HUES64 (cell line): ENCODE measurements around the gene SKOR1.

ENCODE experiments used
- H3K27ac ChIP-seq: 2 replicates; pipeline ENCODE4 v1.7.0; 2013; ENCODE audit warnings: low read depth, low read length, inconsistent platforms
- H3K27me3 ChIP-seq: 2 replicates; pipeline ENCODE4 v1.6.1; 2013; ENCODE audit warnings: mild to moderate bottlenecking, low read length; ENCODE audit not compliant: insufficient read depth
- H3K36me3 ChIP-seq: 2 replicates; pipeline ENCODE4 v1.6.1; 2013; ENCODE audit warnings: mild to moderate bottlenecking, low read length; ENCODE audit not compliant: insufficient read depth
- H3K4me1 ChIP-seq: 2 replicates; pipeline ENCODE4 v1.6.1; 2013; ENCODE audit warnings: mild to moderate bottlenecking, low read length, moderate library complexity; ENCODE audit not compliant: insufficient read depth
- H3K4me3 ChIP-seq: 2 replicates; pipeline ENCODE4 v1.5.1; 2013; ENCODE audit warnings: mild to moderate bottlenecking, low read length, moderate library complexity
- H3K9ac ChIP-seq: 2 replicates; pipeline ENCODE4 v1.6.1; 2013; ENCODE audit warnings: mild to moderate bottlenecking, low read depth, low read length
- H3K9me3 ChIP-seq: 2 replicates; pipeline ENCODE4 v1.6.1; 2013; ENCODE audit warnings: low read depth, low read length; ENCODE audit not compliant: insufficient read depth
- WGBS: fragments of 150-250, 120-280 bp; methylation state at CpG from one replicate; pipeline ENCODE4 v1.1.7; 2013; ENCODE audit warnings: missing lambda C conversion rate; 5-methylcytosine and 5-hydroxymethylcytosine counted together

Gene SKOR1

GRCh38 chr15:67808821-67809220, 16.5 kb upstream of the SKOR1 start:
- H3K9ac ChIP-seq, result no peak overlapping the region
- no peak overlapping the region for H3K4me3 ChIP-seq
- no peak overlapping the region for H3K27ac ChIP-seq
- WGBS, result 93% methylated on average over 7 of the region's 7 CpGs
- no peaks in the 10 kb centered on the region for H3K36me3 ChIP-seq
- H3K27me3 ChIP-seq, result no peaks in the 10 kb centered on the region
- no peaks in the 10 kb centered on the region for H3K9me3 ChIP-seq
- H3K4me1 ChIP-seq, result peaks cover 22% of the 10 kb centered on the region

GRCh38 chr15:67809441-67809840, 15.9 kb upstream of the SKOR1 start:
- H3K9me3 ChIP-seq, result no peaks in the 10 kb centered on the region
- H3K27me3 ChIP-seq, result no peaks in the 10 kb centered on the region
- H3K36me3 ChIP-seq, result no peaks in the 10 kb centered on the region
- 92% methylated on average over 5 of the region's 5 CpGs for WGBS
- peaks cover 16% of the 10 kb centered on the region for H3K4me1 ChIP-seq
- H3K9ac ChIP-seq, result no peak overlapping the region
- H3K27ac ChIP-seq, result no peak overlapping the region
- no peak overlapping the region for H3K4me3 ChIP-seq

GRCh38 chr15:67809866-67810265, 15.4 kb upstream of the SKOR1 start:
- Histone ChIP-seq H3K9ac (no peak overlapping the region), H3K36me3 (no peaks in the 10 kb centered on the region), H3K27me3 (no peaks in the 10 kb centered on the region), H3K27ac (no peak overlapping the region), H3K4me3 (no peak overlapping the region), H3K4me1 (peaks cover 12% of the 10 kb centered on the region), H3K9me3 (no peaks in the 10 kb centered on the region)
- 92% methylated on average over 6 of the region's 6 CpGs for WGBS

GRCh38 chr15:67812241-67812644, 13.1 kb upstream of the SKOR1 start:
- Histone ChIP-seq H3K9me3 (peaks cover 7% of the 10 kb centered on the region; the same call in 1 of the 2 replicates), H3K4me1 (no peaks in the 10 kb centered on the region; the same call in 1 of the 2 replicates), H3K4me3 (no peak overlapping the region), H3K36me3 (no peaks in the 10 kb centered on the region), H3K27ac (no peak overlapping the region), H3K27me3 (peaks cover 2% of the 10 kb centered on the region; the same call in 1 of the 2 replicates), H3K9ac (no peak overlapping the region)
- WGBS, result 75% methylated on average over 11 of the region's 11 CpGs

GRCh38 chr15:67813104-67813634, 12.1 kb upstream of the SKOR1 start:
- Histone ChIP-seq H3K36me3 (no peaks in the 10 kb centered on the region), H3K27ac (no peak overlapping the region), H3K27me3 (peaks cover 11% of the 10 kb centered on the region), H3K4me1 (no peaks in the 10 kb centered on the region; the same call in 1 of the 2 replicates), H3K9me3 (peaks cover 7% of the 10 kb centered on the region; the same call in 1 of the 2 replicates), H3K9ac (no peak overlapping the region), H3K4me3 (no peak overlapping the region)
- 77% methylated on average over 3 of the region's 3 CpGs for WGBS

GRCh38 chr15:67815036-67815592, 10.2 kb upstream of the SKOR1 start:
- no peak overlapping the region for H3K27ac ChIP-seq
- no peak overlapping the region for H3K4me3 ChIP-seq
- WGBS, result 89% methylated on average over 5 of the region's 5 CpGs
- no peaks in the 10 kb centered on the region; the same call in 1 of the 2 replicates for H3K4me1 ChIP-seq
- peaks cover 29% of the 10 kb centered on the region for H3K27me3 ChIP-seq
- H3K36me3 ChIP-seq, result no peaks in the 10 kb centered on the region
- no peak overlapping the region for H3K9ac ChIP-seq
- peaks cover 7% of the 10 kb centered on the region; the same call in 1 of the 2 replicates for H3K9me3 ChIP-seq

GRCh38 chr15:67816668-67817067, 8.6 kb upstream of the SKOR1 start:
- 98% methylated on average over 3 of the region's 3 CpGs for WGBS
- Histone ChIP-seq H3K27ac (no peak overlapping the region), H3K36me3 (no peaks in the 10 kb centered on the region), H3K9ac (no peak overlapping the region), H3K4me3 (no peak overlapping the region), H3K27me3 (peaks cover 45% of the 10 kb centered on the region), H3K9me3 (peaks cover 7% of the 10 kb centered on the region; the same call in 1 of the 2 replicates), H3K4me1 (peaks cover 7% of the 10 kb centered on the region; the same call in 1 of the 2 replicates)

- no peak overlapping the region for H3K9ac ChIP-seq
- H3K9me3 ChIP-seq, result peaks cover 7% of the 10 kb centered on the region; the same call in 1 of the 2 replicates
- H3K27me3 ChIP-seq, result peaks cover 63% of the 10 kb centered on the region
- no peak overlapping the region for H3K27ac ChIP-seq
- peaks cover 7% of the 10 kb centered on the region; the same call in 1 of the 2 replicates for H3K4me1 ChIP-seq
- no peaks in the 10 kb centered on the region for H3K36me3 ChIP-seq
- WGBS, result 87% methylated on average over 3 of the region's 3 CpGs
- no peak overlapping the region for H3K4me3 ChIP-seq
Measured at GRCh38 chr15:67818464-67818863, 6.8 kb upstream of the SKOR1 start.

- 57% methylated on average over 19 of the region's 19 CpGs for WGBS
- no peak overlapping the region for H3K27ac ChIP-seq
- peaks cover 7% of the 10 kb centered on the region; the same call in 1 of the 2 replicates for H3K9me3 ChIP-seq
- no peak overlapping the region for H3K9ac ChIP-seq
- peaks cover 7% of the 10 kb centered on the region; the same call in 1 of the 2 replicates for H3K4me1 ChIP-seq
- peak overlapping the region; percentile 3; the same call in 1 of the 2 replicates for H3K4me3 ChIP-seq
- H3K36me3 ChIP-seq, result no peaks in the 10 kb centered on the region
- H3K27me3 ChIP-seq, result peaks cover 75% of the 10 kb centered on the region
Measured at GRCh38 chr15:67819636-67820035, 5.7 kb upstream of the SKOR1 start.

GRCh38 chr15:67820122-67820991, 5.0 kb upstream of the SKOR1 start:
- WGBS, result 45% methylated on average over 49 of the region's 50 CpGs
- H3K27me3 ChIP-seq, result peaks cover 81% of the 10 kb centered on the region
- H3K36me3 ChIP-seq, result no peaks in the 10 kb centered on the region
- peaks cover 7% of the 10 kb centered on the region; the same call in 1 of the 2 replicates for H3K4me1 ChIP-seq
- peaks cover 7% of the 10 kb centered on the region; the same call in 1 of the 2 replicates for H3K9me3 ChIP-seq
- H3K9ac ChIP-seq, result no peak overlapping the region
- H3K27ac ChIP-seq, result no peak overlapping the region
- H3K4me3 ChIP-seq, result peak overlapping the region; percentile 3; the same call in 1 of the 2 replicates
